HG03432 (cell line): Measurements from ENCODE around the gene AP2B1.
"Not testable (repeated sequence)": the region's sequence is repeated elsewhere in the genome, so short reads cannot be mapped to it uniquely, and the experiment has no call there.

Experiments used
- ATAC-seq: cut with Tn5 transposase; IDR thresholded peaks from one replicate; pipeline ENCODE4 v1.9.1; 2021; ENCODE audit warnings: mild to moderate bottlenecking, moderate library complexity; ENCODE audit not compliant: unreplicated experiment

Gene AP2B1

GRCh38 chr17:35744830-35745229 is 157.7 kb downstream of the AP2B1 start:
- no peak for ATAC-seq

- no peak for ATAC-seq
These were observed 158.1 kb downstream of the AP2B1 start for GRCh38 chr17:35745246-35745645.

GRCh38 chr17:35745749-35746320 is 158.7 kb downstream of the AP2B1 start:
- no peak for ATAC-seq

- no peak for ATAC-seq
These were observed 160.5 kb downstream of the AP2B1 start for GRCh38 chr17:35747540-35748017.

GRCh38 chr17:35748341-35748841 is 161.3 kb downstream of the AP2B1 start:
- ATAC-seq: no peak

- ATAC-seq: no peak
These were observed 161.9 kb downstream of the AP2B1 start for GRCh38 chr17:35748979-35749378.

- ATAC-seq: no peak
These were observed 162.7 kb downstream of the AP2B1 start for GRCh38 chr17:35749560-35750412.

GRCh38 chr17:35750526-35751395 is 163.6 kb downstream of the AP2B1 start:
- no peak for ATAC-seq

GRCh38 chr17:35751541-35751940 is 164.4 kb downstream of the AP2B1 start:
- ATAC-seq: not testable (repeated sequence)

- ATAC-seq: no peak
These were observed 165.3 kb downstream of the AP2B1 start for GRCh38 chr17:35752471-35752870.

GRCh38 chr17:35752945-35753764 is 166.0 kb downstream of the AP2B1 start, which contains the start of gene GAS2L2:
TSS of gene GAS2L2 (minus strand) at chr17:35753239. CDS start at chr17:35752850, 389 bp downstream.
- no peak for ATAC-seq

GRCh38 chr17:35757243-35757642 is 170.1 kb downstream of the AP2B1 start:
- ATAC-seq: no peak

- ATAC-seq: no peak
These were observed 173.5 kb downstream of the AP2B1 start, which contains the start of gene C17orf50 for GRCh38 chr17:35760587-35760986. TSS of gene C17orf50 (plus strand) at chr17:35760887. CDS start at chr17:35760942, 55 bp downstream.

- no peak for ATAC-seq
These were observed 174.5 kb downstream of the AP2B1 start for GRCh38 chr17:35761601-35762000.

GRCh38 chr17:35763767-35764122 is 176.6 kb downstream of the AP2B1 start:
- no peak for ATAC-seq

GRCh38 chr17:35764123-35764991 is 177.2 kb downstream of the AP2B1 start:
- peak; percentile 91 for ATAC-seq

- no peak for ATAC-seq
These were observed 178.1 kb downstream of the AP2B1 start for GRCh38 chr17:35765086-35765710.

GRCh38 chr17:35765756-35766488 is 178.8 kb downstream of the AP2B1 start:
- no peak for ATAC-seq
